ENCODE results near the gene ZMYM4.

Gene ZMYM4

DNA sequence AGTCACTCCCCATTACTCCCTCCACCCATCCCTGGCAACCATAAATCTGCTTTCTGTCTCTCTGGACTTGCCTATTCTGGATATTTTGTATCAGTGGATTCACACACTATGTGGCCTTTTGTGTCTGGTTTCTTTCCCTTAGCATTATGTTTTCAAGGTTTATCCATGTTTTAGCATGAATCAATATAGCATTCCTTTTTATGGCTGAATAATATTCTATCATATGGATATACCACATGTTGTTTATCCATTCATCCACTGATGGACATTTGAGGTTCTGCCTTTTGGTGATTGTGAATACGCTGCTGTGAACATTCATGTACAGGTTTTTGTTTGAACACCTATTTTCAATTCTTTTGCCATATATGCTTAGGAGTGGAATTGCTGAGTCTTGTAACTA lies 140.4 kb downstream of the ZMYM4 start:
- DNase-seq = no peak

DNA sequence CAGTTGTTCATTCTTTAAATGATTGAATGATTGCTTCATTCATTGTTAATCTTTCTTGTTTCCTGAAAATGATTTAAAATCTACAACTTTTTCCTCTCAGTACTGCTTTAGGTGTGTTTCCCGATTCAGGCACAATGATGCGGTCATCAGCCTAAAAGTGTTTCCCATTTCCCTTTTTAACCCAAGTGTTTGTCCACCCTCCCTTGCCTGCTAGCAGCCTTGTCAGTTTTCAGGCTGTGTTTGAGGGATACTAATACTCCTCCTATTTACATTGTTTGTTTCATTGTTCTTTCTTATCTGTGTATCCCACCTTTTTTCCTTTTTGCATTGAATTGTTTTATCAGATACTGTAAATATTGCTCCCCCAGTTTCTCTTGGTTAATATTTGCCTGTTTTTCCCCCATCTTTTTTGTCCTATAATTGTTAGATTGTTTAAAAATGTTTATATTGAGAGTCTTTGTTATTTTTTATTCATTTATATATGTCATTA lies 157.6 kb downstream of the ZMYM4 start:
- DNase-seq = peak in 1 of 2 donors; percentile 14

DNA sequence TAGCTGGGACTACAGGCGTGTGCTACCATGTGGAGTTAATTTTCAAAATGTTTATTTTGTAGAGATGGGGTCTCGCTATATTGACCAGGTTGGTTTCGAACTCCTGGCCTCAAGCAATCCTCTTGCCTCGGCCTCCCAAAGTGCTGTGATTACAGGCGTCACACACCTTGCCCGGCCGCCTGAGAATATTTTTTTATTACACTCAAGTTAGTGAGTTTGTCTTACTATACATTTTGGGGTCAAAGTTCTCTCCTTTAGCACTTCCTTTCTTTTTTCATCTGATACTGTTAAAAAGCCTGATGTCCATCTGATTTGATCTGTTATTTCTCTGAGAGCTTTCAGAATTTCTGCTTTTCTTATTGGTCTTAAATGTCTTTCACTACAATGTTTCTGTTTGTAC lies 159.9 kb downstream of the ZMYM4 start:
- no peak for DNase-seq

DNA sequence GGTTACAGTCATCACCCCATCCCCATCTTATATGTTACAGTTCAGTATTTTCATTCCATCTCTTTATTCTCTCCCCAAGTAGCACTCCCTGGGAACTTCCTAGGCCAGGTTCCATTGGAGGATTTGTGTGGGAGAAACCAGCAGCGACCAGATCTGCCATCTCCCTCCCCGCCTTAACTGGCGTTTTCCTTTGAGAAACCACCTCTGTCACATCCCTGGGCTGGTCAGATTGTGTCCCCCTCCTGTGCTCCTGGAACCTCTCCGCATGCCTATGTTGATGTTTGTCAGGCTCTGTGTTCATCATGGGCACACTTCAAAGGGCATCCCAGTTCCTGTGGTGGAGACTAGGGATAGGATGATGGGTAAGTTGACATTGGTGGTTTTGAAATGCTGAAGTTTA lies 162.3 kb downstream of the ZMYM4 start:
- DNase-seq = no peak

DNA sequence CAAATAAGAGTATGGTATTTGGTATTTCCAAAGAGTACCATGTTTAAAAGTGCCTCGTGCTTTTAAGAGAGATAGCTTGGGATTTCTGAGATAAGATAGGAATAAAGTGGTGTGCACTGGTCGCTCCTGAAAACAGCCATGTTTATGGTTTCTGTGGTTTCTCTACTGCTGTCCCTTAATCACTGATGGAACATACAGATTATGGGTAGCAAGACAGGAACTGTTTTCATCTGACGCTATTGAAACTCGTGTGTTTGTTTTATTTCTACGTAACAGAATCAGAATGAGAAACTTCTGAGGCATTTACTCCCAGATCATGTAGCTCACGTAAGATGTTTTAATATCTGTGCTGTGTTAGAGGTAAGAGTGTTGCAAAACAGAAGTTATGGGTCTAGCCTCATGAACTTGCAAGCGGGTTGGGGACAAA lies 162.7 kb downstream of the ZMYM4 start:
- DNase-seq = no peak

DNA sequence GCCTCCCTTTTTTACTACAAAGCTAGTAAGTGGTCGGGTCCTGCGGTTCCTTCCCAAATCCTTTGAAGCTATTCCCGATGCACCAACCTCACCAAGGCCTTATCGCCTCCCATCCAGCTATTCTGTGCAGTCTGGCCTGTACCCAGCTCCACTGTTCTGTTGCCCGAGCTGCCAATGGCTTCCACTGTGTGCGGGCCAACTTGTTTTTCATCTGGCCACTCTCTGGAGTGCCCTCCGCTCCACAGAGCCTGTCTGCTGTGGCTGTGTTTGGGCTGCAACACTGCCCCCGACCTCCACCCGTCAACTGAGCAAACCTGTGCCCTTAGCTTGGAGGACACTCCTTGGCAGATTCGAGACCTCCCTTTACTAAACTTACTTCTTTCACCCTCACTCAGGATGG lies 163.7 kb downstream of the ZMYM4 start:
- no peak for DNase-seq

DNA sequence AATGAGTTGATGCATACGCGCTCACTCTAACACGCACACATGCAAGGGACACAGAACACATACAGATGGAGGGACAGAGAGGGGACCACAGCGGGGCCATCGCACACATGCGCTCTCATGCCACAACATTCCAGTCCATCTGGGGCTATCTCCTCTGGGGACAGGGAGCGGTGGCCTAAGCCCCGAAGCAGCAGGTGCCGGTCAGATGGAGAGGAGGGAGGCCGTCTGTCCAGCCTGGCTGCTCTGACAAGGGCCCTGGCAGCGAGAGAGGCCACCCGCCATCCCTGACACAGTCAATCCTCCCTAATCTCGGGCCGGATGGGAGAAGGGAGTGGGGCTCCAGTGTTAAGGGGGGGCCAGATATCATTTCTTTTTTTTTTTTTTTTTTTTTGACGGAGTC lies 165.2 kb downstream of the ZMYM4 start:
- DNase-seq = no peak

DNA sequence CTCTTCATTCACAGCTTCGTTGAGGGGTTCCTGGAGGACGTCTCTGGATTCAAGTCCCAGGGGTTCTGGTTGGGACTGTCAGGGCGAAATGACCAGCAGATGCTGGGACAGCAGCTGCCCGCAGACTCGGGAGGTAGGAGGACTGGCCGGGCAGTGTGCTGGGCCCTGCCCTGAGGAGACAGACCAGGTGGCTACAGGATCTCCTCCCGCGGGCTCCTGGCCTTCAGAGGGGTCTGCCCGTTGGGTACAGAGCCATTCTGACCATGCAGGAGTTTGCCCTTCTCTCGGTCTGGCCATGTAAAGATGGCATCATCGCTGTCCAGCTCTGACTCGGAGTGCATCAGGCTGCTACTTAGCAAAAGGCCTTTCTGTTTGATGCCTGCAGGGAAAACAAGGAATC lies 166.2 kb downstream of the ZMYM4 start:
- no peak for DNase-seq

DNA sequence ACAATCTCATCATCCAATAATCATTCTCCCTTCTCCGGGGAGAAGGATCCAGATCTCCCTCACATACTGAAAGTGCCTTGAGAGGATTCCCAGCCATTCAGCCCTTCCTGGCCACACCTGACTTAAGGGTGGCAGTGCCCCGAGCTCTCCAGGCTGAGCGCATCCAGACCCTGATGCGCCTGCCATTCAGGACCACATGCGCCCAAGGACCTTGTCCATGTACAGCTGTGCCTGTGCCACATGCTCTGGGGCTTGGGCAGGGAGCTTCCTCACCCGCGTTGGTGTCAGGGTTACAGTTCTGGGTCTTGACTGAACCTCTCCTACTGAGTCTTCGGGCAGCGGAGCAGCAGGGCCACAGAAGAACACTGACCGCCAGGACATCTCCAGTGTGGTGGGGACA lies 167.6 kb downstream of the ZMYM4 start:
- DNase-seq = no peak

DNA sequence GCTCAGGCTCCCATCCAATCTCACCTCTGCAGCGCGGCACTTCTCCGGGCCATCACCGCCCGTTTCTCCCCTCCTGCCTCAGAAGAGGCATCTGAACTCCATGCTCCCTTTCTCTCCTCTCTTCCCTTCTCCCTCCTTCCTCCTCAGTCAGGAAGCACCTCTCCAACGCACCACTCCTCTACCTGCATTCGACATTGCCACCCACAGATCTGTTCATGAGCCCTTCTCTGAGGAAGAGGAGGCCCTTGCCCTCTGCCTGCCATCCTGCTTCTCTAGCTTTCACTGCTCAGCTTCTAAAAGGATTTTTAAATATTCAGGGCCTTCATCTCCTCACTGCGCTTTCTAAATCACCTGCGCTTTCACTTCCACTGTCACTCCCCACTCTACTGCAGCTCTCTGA lies 168.7 kb downstream of the ZMYM4 start:
- DNase-seq = no peak

DNA sequence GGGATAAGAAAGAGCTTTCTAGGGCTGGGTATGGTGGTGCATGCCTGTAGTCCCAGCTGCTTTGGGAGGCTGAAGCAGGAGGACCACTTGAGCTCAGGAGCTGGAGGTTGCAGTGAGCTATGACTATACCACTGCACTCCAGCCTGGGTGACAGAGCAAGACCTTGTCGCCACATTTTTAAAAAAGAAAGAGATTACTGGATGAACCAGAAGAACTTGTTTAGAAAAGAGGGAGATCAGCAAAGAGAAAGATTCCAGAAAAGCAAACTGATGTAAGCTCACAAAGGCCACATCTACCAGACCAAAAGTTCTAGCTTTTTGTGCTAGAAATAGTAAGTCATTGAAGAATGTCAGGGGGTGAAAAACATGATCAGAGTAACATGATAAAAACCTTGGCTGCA lies 171.1 kb downstream of the ZMYM4 start:
- no peak for DNase-seq

DNA sequence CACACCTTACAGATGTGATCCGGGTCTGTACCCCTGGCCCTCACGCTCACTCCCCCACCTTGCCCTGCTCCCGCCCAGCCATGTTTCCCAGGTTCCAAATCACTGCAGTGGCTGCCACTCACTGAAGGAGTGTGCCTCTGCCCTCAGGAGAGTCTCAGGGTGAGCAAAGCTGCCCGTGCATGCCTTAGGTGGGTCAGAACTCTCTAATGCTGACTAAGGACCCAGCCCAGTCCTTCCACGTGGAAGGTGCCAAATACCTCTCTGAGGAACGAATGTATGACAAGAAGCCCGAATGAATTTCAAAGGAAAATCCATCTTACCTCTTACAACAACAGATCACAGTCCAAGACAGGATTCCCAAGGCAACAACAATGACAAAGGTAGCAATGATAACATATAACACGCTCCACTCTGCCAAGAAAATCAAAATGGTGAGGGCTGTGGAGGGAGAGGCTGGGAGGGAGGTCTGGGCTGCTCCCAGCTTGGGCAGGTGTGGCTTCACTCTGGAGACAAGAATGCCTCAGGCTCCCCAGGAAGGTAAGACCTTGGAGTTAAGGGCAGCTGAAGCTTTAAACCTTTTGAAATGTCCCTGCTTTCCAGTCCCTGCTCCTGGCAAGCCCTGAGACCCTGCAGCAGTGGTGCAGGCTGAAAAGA lies 173.5 kb downstream of the ZMYM4 start:
- no peak for DNase-seq

DNA sequence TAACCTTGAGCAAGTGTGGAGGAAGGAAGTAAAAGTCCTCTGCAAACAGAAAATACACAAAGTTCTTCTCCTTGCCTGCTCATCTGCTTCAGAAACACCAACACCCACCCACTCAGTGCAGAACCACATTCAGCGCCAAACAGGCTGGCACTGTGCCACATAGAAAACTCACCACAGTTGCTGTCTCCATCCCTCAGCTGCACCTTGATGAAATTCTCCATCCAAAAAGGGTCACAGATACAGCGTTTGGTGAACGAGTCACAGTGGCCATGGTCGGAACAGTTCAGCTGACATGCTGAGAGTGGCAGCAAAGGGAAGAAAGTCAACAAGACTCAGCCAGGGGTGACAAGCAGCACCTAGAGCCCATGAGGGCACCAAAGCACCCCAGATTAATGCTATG lies 174.2 kb downstream of the ZMYM4 start:
- peak in 1 of 2 donors; percentile 47 for DNase-seq

DNA sequence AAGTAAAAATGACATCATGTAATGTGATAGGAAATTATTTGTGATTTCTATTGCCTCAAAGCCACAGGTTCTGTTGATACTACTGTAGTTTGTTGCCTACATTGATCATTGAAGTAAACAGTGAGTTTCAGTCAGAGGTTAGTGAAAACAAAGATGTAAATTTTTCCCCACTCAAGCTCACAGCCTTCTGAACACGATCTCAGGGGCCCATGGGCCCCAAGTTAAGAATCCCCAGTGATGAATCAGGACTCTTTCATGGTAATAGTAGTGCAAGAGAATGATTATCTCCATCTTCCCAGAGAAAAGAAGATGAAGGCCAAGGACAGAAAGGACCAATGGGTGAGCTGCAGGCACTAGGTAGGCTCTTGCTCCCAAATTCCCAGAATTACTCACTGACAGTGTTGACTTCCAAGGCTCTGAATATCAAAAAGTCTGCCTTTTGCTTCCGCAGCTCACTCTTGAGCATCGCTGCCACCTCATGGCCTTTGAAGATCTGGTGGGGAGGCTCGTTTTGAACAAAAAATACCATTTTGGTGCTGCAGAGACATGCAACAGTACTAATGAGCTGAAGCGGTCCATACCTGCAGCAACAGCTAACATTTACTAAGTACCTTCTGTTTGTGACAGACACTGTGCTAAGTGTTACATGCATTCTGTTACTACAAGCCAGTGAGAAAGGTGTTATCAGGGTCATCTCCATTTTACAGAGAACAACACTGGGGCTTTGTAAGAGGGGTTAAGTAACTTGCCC lies 175.4 kb downstream of the ZMYM4 start:
- no peak for DNase-seq

DNA sequence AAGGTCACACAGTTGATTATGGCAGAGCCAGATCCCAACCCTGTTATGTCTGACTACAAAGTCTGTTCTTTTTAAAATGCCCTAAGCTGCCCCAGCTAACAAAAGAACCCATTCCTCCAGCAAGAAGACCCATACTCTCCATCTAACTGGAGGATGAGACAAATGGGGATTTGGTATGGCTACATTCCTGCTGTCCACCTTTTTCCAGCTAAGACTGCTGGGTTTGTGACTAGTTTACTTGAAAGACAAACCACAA lies 175.9 kb downstream of the ZMYM4 start:
- DNase-seq = no peak

DNA sequence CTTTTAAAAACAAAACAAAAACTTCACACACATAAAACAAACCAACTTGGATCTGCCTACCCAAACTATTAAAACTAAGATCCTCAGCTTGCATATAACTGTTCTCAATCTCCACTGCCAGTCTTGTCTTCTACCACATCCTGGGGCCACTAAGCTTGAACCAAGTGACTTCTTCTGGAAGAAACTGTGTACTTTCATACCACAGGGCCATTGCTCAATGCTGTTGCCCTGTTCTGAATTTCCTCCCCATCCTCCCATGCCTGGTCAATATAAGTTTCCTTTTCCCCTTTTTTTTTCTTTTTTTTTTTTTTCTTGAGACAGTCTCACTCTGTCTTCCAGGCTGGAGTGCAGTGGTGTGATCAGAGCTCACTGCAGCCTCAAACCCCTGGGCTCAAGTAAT lies 178.8 kb downstream of the ZMYM4 start:
- peak; percentile 53 to 73 for DNase-seq

DNA sequence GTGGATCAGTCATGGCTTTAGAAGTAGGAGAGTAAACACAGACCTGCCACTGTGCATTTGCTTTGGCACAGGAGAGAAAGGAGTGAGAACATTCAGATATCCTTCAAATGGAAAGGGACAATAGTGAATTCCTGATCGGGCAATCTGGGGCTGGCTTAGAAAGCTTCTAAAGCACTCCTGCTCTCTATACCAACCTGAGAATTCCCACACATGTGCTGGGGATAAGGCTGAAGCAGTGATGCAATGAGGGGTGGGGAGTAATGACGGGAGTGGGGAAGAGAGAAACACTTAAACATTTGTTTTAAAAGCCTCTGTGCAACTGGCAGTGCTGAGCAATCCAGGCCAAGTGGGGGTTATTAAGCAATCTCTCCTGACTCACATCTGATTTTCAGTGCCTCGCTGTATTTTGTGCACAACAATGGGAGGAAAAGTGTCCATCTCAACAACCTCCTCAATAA lies 179.9 kb downstream of the ZMYM4 start:
- DNase-seq = peak in 1 of 2 donors; percentile 80

DNA sequence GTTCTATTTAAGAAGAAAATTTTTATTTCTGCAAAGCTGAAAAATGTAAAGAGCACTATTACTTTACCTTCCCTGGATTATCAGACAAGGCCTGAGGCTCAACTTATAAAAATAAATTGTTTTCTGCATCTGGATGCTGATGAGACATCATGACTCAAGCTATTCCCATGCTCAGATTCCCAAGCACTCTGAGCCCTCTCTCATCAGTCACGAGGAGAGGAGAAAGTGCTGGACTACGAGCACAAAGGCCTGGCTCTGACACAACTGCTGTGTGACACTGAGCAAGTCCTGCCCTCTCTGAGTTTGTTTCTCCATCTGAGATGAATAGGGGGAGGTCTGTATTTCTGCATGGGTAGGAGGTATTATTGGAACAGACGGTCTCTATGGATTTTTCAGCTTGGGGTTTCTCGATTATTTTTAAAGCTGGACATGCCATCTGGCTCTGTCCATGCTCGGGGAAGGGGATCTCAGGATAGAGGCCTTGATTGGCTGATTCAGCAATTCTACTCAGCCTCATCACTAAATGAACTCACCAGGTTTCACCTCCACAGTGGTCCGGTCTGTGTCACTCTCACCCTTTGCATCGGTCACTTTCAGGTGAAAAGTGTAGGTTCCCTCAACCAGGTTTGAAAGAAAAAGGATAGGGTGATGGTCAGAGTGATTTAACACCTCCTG lies 181.0 kb downstream of the ZMYM4 start:
- no peak for DNase-seq

DNA sequence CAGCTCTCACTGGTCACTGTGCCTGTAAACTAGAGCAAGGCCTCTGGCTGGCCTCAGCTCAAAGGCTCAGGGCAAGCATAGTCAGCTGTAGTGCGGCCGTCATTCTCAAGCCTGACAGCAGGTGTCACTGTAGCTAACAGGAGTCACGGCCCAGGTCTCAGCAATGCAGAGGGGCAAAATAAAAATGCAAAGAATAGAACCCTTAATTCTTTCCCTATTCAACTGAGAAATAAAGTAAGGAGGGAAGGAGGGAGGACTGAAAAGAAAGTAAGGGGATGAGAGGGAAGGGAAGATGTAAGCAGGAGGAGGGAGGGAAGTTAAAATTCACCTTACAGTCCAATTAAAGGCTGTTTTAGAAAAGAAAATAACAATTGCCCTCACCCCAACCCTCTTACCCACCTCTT lies 182.6 kb downstream of the ZMYM4 start:
- peak; percentile 59 to 86 for DNase-seq

DNA sequence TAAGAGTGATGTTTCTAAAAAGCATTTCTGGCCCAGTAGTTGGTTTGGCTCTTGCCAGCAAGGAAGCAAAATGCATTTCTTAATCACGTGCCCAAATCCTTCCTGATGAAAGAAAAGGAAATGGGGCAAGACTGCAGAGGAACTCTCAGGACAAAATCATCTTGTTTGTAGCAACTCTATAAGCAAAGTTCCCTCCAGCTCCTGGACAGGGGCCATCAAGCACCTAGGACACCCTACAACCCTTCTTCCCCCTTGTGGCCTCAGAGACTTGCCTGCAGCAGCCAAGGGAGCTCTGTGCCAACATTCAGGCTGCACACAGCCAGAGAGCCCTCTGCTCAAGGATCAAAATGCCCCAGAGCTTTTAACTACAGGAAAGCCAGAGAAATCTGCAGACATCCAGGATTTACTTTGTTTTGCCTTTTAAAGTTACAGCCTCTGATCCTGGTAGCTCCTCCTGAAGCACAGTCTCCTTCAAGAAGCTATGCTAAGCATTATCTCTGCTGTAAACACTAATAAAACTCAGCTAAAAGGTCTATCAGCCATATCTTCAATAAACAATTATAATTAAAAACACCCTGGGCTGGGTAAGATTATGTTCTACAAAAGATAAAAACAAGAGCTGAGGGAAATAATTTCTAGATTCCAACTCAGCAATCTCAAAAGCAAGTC lies 183.7 kb downstream of the ZMYM4 start:
- DNase-seq = peak; percentile 57 to 64

DNA sequence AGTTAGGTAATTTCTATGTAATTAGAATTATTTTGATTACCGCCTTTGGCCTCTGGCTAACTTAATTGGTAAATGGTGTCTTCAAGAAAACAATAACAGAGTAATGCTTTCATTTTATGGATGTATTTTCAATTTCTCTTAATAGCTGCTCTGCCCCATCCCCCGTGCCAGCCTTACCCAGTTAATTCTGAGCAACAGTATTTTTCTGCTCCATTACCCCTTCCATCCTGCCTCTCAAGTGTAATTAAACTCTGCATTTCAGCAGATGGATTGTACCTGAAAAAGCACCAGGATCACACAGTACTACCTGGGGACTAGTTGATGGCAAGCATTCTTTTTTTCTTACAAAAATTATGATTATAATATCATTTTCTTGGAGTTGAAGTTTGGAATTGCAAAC lies 184.5 kb downstream of the ZMYM4 start:
- DNase-seq = no peak

DNA sequence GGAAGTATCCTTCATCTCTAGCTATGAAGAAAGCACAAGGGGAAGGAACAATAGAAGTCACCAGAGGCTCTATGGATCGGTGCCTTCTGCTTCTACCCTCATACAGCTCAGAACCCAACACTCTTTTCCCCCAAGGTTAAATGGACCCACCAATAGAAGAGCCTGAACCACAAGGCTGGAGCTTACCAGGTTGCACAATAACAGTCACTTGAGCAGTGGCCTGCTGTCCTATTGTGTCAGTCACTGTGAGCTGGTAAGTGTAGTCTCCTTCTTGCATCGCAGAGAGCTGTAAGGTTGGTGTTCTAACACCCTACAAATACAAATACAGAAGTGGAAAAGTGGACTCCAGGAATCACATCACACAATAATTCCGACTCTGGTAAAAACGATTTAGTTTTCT lies 185.7 kb downstream of the ZMYM4 start:
- DNase-seq = peak; percentile 54 to 88

DNA sequence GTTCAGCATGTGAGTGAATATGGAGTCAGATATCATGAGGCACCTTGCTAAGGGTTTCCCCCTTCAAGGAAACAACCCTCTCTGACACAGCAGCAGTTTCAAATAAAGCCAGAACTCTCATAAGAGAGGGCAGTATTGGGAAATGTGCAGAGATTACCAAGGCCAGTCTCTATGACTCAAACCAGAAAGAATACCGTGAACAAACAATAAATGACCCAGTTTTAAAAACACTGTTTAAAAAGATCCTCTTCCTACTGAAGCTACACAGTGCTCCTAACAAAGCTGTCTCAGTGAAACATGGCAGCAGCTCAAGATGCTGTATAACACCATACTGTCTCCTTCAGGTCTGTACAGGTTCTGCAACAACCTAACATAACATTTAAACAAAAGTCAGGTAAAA lies 186.1 kb downstream of the ZMYM4 start:
- peak; percentile 64 to 92 for DNase-seq

DNA sequence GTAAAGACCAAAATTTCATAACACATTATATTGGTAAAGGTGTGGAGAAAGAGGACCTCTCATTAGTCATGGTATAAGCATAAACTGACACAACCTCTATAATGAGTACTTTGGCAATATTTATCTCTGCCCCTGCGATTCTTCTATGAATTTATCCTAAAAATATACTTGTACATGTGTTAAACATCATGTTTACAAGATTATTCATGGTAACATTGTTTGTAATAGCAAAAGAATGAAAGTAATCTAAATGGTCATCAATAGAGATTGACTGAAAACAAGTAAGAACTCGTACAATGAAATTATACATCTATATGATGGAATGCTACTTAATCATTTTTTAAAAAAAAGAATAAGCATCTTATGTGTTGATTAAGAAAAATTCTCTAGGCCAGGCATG lies 192.3 kb downstream of the ZMYM4 start:
- no peak for DNase-seq

Data from inflammatory macrophage treated with lipopolysaccharide for 1 hour (primary cell).